HG03064 (cell line): Measurements from ENCODE around the gene HEMGN.
A peak's percentile ranks its signal among the peaks of the same experiment; 100 is the strongest.
"Not testable (repeated sequence)": the region's sequence is repeated elsewhere in the genome, so short reads cannot be mapped to it uniquely, and the experiment has no call there.

Source experiments
- ATAC-seq: cut with Tn5 transposase; IDR thresholded peaks from one replicate; pipeline ENCODE4 v1.9.1; 2021; ENCODE audit warnings: low read depth; ENCODE audit not compliant: unreplicated experiment

Gene HEMGN, protein sequence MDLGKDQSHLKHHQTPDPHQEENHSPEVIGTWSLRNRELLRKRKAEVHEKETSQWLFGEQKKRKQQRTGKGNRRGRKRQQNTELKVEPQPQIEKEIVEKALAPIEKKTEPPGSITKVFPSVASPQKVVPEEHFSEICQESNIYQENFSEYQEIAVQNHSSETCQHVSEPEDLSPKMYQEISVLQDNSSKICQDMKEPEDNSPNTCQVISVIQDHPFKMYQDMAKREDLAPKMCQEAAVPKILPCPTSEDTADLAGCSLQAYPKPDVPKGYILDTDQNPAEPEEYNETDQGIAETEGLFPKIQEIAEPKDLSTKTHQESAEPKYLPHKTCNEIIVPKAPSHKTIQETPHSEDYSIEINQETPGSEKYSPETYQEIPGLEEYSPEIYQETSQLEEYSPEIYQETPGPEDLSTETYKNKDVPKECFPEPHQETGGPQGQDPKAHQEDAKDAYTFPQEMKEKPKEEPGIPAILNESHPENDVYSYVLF

GRCh38 chr9:97938081-97938644, at the start of gene HEMGN:
HEMGN (minus strand) TSS chr9:97938172; CDS start chr9:97938136, 36 bp downstream.
- ATAC-seq = no peak

- ATAC-seq = no peak
Observed at GRCh38 chr9:97987487-97987886, 49.5 kb upstream of the HEMGN start.

GRCh38 chr9:97985058-97985861, 47.3 kb upstream of the HEMGN start:
- peak; percentile 4 for ATAC-seq

GRCh38 chr9:97984188-97985057, 46.5 kb upstream of the HEMGN start:
- peak; percentile 18 for ATAC-seq

DNA sequence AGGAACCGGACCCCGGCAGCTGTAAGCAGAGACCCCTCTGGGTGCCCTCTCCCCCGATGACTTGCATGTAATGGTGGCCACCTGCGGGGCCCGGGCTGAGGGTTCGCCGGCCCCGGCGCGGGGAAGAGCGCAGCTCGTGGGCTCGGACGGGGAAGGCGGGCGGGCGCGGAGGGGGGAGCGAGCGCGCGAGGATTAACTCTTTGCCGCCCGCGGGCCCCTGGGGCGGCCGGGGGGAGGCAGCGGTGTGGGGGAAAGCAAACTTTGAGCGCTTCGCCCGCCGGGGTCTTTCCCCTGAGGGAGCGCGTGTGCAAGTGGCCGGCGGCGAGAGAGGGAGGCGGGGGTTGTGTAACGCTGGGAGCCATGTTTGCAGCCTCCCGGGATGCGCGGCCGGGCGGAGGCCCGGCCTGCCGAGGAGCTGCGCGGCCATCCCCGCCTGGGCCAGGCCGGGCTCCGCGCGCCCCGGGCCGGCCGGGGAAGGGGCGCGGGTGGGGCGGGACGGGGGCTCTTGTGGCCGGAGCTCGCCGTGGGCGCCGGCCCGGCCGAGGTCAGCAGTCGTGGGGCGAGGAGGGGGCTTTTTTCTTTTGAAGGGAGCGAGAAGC, 45.7 kb upstream of the HEMGN start:
- peak; percentile 13 for ATAC-seq

DNA sequence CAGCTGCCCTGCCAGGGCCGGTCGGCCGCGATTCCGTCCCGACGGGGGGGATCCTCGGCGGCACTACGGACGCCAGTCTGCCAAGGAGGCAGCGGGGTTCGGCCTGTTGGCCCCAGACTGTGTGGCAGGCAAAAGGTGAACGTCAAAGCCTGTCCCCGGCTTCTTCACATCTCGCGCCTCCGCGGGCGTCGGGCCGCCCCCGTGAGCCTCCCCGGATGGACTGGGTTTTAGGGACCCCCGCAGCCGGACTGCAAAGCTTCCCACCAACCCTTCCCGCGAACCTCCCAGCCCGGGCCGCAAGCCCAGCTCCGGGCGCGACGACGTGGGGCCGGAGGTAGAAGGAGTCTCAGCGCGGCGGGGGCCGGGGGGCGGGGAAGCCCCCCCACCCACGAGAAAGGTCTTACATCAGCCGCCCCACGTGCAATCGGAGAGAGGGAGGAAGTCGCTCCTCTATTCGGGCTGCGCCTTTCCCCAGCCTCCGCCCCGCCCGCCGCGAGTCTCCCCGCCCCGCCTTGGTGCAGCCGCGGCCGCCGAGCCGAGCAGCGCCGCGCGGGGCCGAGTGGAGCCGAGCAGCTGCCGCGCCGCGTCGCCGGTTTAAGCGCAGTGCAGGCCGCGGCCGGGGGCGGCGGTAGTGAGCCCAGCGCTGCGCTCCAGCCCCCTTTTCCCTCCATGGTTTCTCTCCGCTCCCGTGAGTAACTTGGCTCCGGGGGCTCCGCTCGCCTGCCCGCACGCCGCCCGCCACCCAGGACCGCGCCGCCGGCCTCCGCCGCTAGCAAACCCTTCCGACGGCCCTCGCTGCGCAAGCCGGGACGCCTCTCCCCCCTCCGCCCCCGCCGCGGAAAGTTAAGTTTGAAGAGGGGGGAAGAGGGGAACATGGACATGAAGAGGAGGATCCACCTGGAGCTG, 45.0 kb upstream of the HEMGN start, which contains the start of gene ANP32B:
ANP32B (plus strand) TSS at position 659 of the 906 bp plus-strand sequence; CDS start at position 874, 215 bp downstream.
- peak; percentile 73 for ATAC-seq

- no peak for ATAC-seq
Observed at GRCh38 chr9:97981846-97982682, 44.1 kb upstream of the HEMGN start.

DNA sequence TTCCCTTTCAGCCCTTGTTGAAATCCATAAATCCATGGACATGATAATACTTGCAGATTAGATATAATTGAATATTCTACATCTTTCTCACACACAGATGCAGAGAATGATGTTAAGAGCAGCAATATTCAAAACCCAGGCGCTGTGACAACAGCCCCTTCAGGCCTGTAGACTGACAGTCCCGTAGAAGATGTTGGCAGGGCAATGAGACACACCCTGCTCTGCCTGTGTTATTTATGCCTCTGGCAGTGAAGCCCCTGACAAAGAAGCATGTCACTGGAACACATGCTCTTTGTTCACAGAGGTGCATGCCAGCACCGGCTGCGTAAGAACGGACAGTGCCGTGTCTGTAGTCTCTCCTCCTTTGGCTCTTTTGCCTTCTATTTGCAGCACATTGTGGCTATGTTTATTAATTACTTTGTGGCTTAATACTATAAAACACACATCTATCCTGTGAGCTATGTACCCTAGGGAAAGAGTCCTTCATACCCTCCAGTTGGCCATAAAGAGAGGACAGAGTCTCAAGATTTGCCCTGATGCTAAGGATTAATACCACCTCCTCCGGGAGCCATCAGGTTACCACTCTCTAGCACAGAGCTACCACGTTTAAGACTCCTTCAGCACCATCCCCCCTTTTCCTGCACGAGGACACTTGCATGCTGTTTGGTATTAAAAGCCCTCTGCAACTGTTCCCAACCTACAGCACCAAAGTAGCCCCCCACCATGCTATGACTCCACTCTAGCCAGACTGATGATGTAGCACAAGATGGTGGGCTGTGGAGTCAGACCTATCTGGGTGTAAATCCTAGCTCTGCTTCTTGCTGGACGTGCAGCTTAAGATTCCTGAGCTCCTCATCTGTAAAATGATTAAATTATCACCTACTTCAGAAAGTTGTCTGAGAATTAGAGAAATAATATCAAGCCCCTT, 43.2 kb upstream of the HEMGN start:
- no peak for ATAC-seq

DNA sequence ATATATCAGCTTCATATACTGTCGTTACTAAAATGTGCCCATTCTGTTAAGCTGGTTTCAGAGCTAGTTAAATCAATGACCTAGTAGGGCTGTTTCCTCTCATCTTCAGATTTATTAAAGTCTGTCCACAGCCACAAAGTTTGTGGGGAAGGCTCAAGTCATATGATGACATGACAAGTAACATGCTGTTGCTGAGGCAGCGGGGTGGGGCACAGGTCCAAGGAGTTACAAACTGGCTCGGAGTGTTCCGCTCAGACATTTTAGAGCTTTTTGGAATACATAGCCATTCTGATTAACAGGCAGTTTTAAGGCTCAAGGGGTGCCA, 42.5 kb upstream of the HEMGN start:
- ATAC-seq = no peak

DNA sequence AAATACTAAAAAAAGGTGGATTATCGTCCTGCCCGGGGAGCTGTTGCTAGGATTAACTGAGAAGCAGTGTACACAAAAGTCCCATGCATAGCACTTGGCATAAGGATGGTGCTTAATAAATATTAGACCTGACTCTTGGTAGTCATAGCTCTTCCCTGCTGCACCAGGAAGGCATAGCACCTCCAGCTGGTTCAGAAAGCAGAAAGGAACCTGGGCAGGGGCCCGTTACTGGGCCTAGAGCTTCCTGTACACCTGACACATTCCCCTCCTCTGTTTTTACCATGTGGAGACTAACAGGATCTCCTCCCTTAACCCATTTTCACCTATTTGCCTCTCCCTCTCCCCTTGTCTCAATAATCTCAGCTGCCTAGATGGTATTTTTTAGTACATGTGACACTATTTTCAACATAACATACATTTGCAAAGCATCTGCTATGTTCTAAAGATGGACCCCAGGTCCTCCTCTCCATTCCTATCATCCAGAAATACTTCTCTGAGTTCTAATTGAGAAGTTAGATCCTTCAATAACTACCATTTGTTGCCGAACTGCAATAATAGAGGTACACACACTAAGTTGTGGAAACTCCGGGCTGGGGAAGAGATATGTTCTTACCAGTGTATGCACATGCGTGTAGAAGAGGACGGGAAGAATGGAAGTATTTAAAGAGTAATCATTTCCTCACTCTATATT, 42.0 kb upstream of the HEMGN start:
- no peak for ATAC-seq

GRCh38 chr9:97978371-97979130, 40.6 kb upstream of the HEMGN start:
- ATAC-seq = no peak

- ATAC-seq = not testable (repeated sequence)
Observed at GRCh38 chr9:97976633-97977032, 38.7 kb upstream of the HEMGN start.

- no peak for ATAC-seq
Observed at GRCh38 chr9:97975376-97975775, 37.4 kb upstream of the HEMGN start.

DNA sequence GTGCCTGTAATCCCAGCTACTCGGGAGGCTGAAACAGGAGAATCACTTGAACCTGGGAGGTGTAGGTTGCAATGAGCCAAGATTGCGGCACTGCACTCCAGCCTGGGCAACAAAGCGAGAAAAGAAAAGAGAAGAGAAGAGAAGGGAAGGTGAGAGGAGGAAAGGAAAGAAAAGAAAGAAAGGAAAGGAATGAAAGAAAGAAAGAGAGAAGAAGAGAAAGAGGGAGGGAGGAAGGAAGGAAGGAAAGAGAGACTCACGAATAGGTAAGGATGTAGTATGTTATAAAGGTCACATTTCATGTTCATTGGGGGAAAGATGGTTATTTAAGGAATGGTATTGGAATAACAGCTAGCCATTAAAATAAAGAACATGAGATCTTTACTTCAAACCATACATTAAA, 34.8 kb upstream of the HEMGN start:
- no peak for ATAC-seq

DNA sequence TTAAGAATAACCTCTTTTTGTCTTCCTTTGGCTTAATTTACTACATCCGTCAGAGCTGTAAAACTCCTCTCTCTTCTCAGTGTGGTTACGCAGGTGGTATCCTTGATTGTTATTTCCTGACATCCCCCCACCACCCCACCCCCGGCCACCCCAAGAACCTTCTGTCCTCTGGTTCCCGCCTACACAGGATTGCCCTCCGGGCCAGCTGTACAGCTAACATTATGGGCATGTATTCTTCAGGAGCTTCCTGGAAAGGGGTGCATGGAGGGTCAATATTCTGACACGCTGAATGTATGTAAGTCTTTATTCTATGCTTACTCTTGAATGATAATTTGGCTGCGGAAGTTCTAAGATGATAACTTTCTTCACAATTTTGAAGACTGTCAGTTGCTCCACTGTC, 32.2 kb upstream of the HEMGN start:
- no peak for ATAC-seq

DNA sequence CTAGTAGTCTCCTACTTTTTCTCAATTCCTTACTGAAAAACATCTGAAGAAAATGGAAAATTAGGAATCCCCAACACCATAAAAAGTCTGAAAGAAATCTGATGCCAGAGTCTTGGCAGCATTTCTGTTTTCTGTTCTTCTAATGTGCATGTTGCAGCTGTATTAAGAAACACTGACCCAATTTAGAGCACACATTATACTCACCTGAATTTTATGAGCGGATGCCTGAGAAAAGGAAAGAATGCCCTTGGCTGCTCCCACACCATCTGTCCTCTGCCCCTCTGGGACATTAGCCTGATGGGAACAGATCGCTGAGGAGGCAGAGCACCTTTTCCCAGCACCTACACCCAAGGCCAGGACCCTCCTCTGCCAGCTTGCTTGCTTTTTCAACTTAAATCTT, 31.0 kb upstream of the HEMGN start:
- ATAC-seq = no peak
